Uterus (tissue), 4 donors: ENCODE measurements around the gene RNF144B. TPM values are rescaled to one million over a fixed set of nuclear protein-coding genes. Genes with fewer than 3 reads are reported as not detected.
"Not testable (repeated sequence)": the region's sequence is repeated elsewhere in the genome, so short reads cannot be mapped to it uniquely, and the experiment has no call there.

Source experiments
- DNase-seq, 2 donors: peaks; one replicate each; pipeline ENCODE4 v3.0.0-alpha.2; 2019 to 2020
- H3K27ac ChIP-seq, 2 donors: fragments of 200-600 bp; sonication (generic); 1 replicate in 1 of 2; 2 replicates in 1 of 2; pipeline ENCODE4 v1.5.1; 2016 to 2018
- H3K27me3 ChIP-seq, 2 donors: fragments of 200-600 bp; sonication (generic); one replicate each; pipeline ENCODE4 v1.5.1; 2018 to 2019; ENCODE audit warnings: control low read depth in 1 of 2
- H3K36me3 ChIP-seq, 2 donors: fragments of 200-600 bp; sonication (generic); one replicate each; pipeline ENCODE4 v1.5.1; 2019; ENCODE audit warnings: control low read depth in 1 of 2
- H3K4me1 ChIP-seq, 2 donors: fragments of 200-600 bp; sonication (generic); one replicate each; pipeline ENCODE4 v1.5.1; 2018 to 2019; ENCODE audit warnings: control low read depth in 1 of 2
- H3K4me3 ChIP-seq, 2 donors: fragments of 200-600 bp; sonication (generic); 1 replicate in 1 of 2; 2 replicates in 1 of 2; pipeline ENCODE4 v1.5.1; 2018 to 2019; ENCODE audit warnings: mild to moderate bottlenecking in 1 of 2
- H3K9me3 ChIP-seq, 2 donors: fragments of 200-600 bp; sonication (generic); one replicate each; pipeline ENCODE4 v1.5.1; 2019; ENCODE audit warnings: control low read depth in 1 of 2
- POLR2A ChIP-seq, 2 donors: fragments of 450-650 bp; IDR thresholded peaks; one replicate each; pipeline ENCODE4 v1.6.1; 2016; ENCODE audit warnings: antibody characterized with exemption in 2 of 2, mild to moderate bottlenecking in 1 of 2, moderate library complexity in 1 of 2
- intact Hi-C: fragments of 100-400 bp; cut with DNase I; formaldehyde crosslinking; loops from one replicate; pipeline ENCODE4 v1.15.1; 2023; ENCODE audit warnings: low total_unique reads
- total RNA-seq, 4 donors: library from RNA; depleted of rRNA in 3 of 4; stranded (reverse); fragments of >200 nt in 3 of 4; gene quantifications; one replicate each; pipeline versions ENCODE4 v1.1.0 to v1.2.4, GENCODE V29; 2014 to 2023
- TF ChIP-seq, protein P1 (sequence below), 4 experiments: fragments of 200-600 bp in 2 of 4; fragments of 450-650 bp in 2 of 4; sonication (generic) in 2 of 4; IDR thresholded peaks; one replicate each; pipeline ENCODE4 v1.5.1; 2016 to 2019; ENCODE audit warnings: antibody characterized with exemption in 4 of 4, mild to moderate bottlenecking in 2 of 4, moderate library complexity in 1 of 4
- donor health status: DM: yes; HTN: yes; CAD: no.

Gene RNF144B
- total RNA-seq, 4 donors from 2014 or later = 8.2 to 35.7 (median 23.1) TPM

DNA sequence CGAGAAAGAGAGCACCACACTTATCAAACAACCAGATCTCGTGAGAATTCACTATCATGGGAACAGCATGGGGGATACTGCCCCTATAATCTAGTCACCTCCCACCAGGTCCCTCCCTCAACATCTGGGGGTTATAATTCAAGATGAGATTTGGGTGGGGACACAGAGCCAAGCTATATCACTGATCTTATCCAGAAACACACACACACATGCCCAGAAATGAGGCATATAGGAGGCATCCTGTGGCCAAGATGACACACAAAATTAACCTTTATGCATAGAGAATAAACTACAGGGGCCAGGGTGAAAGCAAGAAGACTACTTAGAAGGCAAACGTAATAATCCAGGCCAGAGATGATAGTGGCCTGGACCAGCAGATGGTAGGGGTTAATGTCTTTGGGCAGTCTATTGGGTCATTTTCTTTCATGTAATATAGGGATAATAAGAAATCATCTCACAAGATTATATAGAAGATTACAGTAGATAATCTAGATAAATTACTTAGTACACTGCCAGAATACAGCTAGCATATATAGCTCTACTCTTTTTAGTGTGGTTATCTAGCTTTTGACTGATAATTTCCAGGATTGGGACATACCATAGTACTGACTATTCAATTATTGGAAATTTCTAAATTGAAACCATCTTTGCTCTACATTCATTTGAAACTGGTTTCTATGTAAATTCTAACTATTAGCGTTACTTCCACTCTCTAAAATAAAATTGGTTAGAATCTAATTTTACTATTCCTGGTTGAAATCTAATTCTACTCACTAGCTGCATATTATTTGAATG, 20.0 kb downstream of the RNF144B start:
- H3K4me3 ChIP-seq = no peak overlapping the region
- H3K4me1 ChIP-seq = no peaks in the 10 kb centered on the region
- TF ChIP-seq POLR2A (IDR thresholded peaks at IDR 0.05) = no peak
- TF ChIP-seq, protein P1, sequence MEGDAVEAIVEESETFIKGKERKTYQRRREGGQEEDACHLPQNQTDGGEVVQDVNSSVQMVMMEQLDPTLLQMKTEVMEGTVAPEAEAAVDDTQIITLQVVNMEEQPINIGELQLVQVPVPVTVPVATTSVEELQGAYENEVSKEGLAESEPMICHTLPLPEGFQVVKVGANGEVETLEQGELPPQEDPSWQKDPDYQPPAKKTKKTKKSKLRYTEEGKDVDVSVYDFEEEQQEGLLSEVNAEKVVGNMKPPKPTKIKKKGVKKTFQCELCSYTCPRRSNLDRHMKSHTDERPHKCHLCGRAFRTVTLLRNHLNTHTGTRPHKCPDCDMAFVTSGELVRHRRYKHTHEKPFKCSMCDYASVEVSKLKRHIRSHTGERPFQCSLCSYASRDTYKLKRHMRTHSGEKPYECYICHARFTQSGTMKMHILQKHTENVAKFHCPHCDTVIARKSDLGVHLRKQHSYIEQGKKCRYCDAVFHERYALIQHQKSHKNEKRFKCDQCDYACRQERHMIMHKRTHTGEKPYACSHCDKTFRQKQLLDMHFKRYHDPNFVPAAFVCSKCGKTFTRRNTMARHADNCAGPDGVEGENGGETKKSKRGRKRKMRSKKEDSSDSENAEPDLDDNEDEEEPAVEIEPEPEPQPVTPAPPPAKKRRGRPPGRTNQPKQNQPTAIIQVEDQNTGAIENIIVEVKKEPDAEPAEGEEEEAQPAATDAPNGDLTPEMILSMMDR (IDR thresholded peaks at IDR 0.05) = no peak
- H3K27ac ChIP-seq = no peak overlapping the region
- intact Hi-C loops = no loop called here
- no peaks in the 10 kb centered on the region for H3K9me3 ChIP-seq
- H3K27me3 ChIP-seq = no peaks in the 10 kb centered on the region
- no peaks in the 10 kb centered on the region for H3K36me3 ChIP-seq
- no peak for DNase-seq

DNA sequence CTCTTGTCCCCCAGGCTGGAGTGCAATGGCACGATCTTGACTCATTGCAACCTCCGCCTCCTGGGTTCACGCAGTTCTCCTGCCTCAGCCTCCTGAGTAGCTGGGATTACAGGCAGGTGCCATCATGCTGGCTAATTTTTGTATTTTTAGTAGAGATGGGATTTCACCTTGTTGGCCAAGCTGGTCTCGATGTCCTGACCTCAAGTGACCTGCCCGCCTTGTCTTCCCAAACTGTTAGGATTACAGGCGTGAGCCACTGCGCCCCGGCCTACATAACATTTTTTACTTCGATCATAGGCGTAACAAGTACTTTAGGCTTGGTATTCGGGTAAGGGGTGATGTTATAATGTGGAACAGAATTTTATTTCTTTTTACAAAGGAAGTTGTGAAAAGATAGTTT, 22.5 kb downstream of the RNF144B start:
- H3K36me3 ChIP-seq, H3K4me3 ChIP-seq, H3K27ac ChIP-seq, intact Hi-C loops, H3K4me1 ChIP-seq, H3K9me3 ChIP-seq, DNase-seq, H3K27me3 ChIP-seq: not testable (repeated sequence)

DNA sequence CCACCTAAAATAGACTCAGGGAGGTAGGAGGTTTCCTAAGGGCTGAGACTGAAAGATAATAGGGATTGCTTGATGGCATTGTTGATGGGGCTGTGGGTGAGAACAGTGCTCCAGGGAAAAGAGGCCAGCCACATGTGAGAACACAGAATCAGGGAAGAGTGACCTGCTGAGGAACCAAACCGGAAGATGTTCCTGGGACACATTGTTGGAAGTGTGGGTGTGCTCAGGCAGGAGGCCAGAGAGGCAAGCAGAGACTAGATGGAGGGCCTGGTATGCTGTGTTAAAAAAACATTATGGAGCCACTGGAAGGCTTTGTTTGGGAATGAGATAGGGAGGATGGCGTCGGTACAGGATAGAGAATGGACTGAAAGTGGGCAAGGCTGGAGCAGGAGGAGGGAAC, 23.3 kb downstream of the RNF144B start:
- DNase-seq = no peak
- Histone ChIP-seq H3K27ac (no peak overlapping the region), H3K4me3 (no peak overlapping the region), H3K9me3 (no peaks in the 10 kb centered on the region), H3K27me3 (no peaks in the 10 kb centered on the region), H3K4me1 (no peaks in the 10 kb centered on the region), H3K36me3 (no peaks in the 10 kb centered on the region)
- TF ChIP-seq POLR2A (IDR thresholded peaks at IDR 0.05) = no peak
- TF ChIP-seq, protein P1 (IDR thresholded peaks at IDR 0.05) = no peak
- intact Hi-C loops = no loop called here

DNA sequence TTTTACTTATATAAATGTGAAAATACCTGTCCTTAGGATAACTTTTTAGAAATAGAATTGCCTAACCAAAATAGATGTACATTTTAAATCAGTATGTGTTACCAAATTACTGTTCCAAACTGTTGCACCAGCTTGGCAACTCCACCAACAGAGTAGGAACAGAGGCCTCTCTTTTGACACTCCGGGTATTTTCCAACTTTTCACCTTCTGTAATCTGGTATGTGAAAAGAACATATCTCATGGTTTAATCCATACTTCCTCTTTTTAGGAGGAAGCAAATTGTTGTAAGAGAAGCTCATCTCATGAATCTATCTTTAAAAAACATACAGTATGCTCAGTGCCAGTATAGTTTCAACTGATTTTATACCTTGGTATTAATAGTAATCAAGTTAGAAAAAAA, 24.9 kb downstream of the RNF144B start:
- Histone ChIP-seq H3K27ac (no peak overlapping the region), H3K27me3 (no peaks in the 10 kb centered on the region), H3K36me3 (no peaks in the 10 kb centered on the region), H3K4me1 (no peaks in the 10 kb centered on the region), H3K4me3 (no peak overlapping the region), H3K9me3 (no peaks in the 10 kb centered on the region)
- TF ChIP-seq, protein P1 (IDR thresholded peaks at IDR 0.05) = no peak
- TF ChIP-seq POLR2A (IDR thresholded peaks at IDR 0.05) = no peak
- intact Hi-C loops = no loop called here
- DNase-seq = no peak

DNA sequence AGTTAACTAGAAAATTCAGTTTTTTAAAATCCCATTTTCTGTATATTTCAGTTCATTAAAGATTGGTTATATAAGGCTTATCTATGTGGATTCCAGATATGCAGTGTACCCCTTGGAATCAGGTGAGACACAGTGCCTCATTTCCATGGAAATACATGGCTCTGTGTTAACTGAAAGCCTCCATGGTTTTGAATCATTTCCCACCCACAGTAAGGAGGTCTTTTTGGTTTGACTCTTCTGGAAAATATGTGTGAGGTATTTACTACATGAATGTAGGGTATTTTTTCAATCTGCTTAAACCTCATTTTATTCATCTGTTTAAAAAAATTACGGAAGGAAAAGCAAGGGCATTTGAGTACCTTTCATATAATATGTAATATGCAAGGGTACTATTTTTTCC, 25.5 kb downstream of the RNF144B start:
- no peaks in the 10 kb centered on the region for H3K9me3 ChIP-seq
- no peaks in the 10 kb centered on the region for H3K4me1 ChIP-seq
- TF ChIP-seq POLR2A (IDR thresholded peaks at IDR 0.05) = no peak
- TF ChIP-seq, protein P1 (IDR thresholded peaks at IDR 0.05) = no peak
- H3K4me3 ChIP-seq = no peak overlapping the region
- H3K27ac ChIP-seq = no peak overlapping the region
- DNase-seq = no peak
- no peaks in the 10 kb centered on the region for H3K27me3 ChIP-seq
- H3K36me3 ChIP-seq = no peaks in the 10 kb centered on the region
- intact Hi-C loops = no loop called here
